ENCODE results near the gene CST1.

- TF ChIP-seq CTCF (IDR thresholded peaks at IDR 0.05) (no peak), EZH2 (IDR thresholded peaks at IDR 0.05) (no peak)
These were observed 44.8 kb downstream of the CST1 start for GRCh38 chr20:23705895-23706294.
